Karpas-422 (cell line): ENCODE results near the gene NAP1L1. TPM values are rescaled to one million over a fixed set of nuclear protein-coding genes. Genes with fewer than 3 reads are reported as not detected.

Source experiments
- DNase-seq: peaks from one replicate; pipeline ENCODE4 v3.0.0-alpha.2; 2015
- H2AFZ ChIP-seq: fragments of 200-600 bp; sonication (generic); 2 replicates; pipeline ENCODE4 v1.6.1; 2014; ENCODE audit warnings: antibody characterized with exemption, low read length, mixed read lengths
- H3K27ac ChIP-seq: fragments of 200-600 bp; sonication (generic); 2 replicates; pipeline ENCODE4 v1.5.1; 2014; ENCODE audit warnings: mild to moderate bottlenecking, low read length, moderate library complexity
- H3K27me3 ChIP-seq: fragments of 200-600 bp; sonication (generic); 2 replicates; pipeline ENCODE4 v1.6.1; 2014; ENCODE audit warnings: low read length, mixed read lengths
- H3K36me3 ChIP-seq: fragments of 200-600 bp; sonication (generic); 2 replicates; pipeline ENCODE4 v1.6.1; 2014; ENCODE audit warnings: low read length, mixed read lengths; ENCODE audit not compliant: insufficient read depth
- H3K4me1 ChIP-seq: fragments of 200-600 bp; sonication (generic); 2 replicates; pipeline ENCODE4 v1.6.1; 2014; ENCODE audit warnings: mild to moderate bottlenecking, low read length, mixed read lengths
- H3K4me2 ChIP-seq: fragments of 200-600 bp; sonication (generic); 2 replicates; pipeline ENCODE4 v1.6.1; 2014; ENCODE audit warnings: low read length, low read depth, mild to moderate bottlenecking; ENCODE audit not compliant: poor library complexity, severe bottlenecking
- H3K4me3 ChIP-seq: fragments of 200-600 bp; sonication (generic); 2 replicates; pipeline ENCODE4 v1.5.1; 2014; ENCODE audit warnings: mild to moderate bottlenecking, antibody characterized with exemption, low read length, mixed read lengths
- H3K79me2 ChIP-seq: fragments of 200-600 bp; sonication (generic); 2 replicates; pipeline ENCODE4 v1.6.1; 2014; ENCODE audit warnings: mild to moderate bottlenecking, low read length, mixed read lengths
- H3K9ac ChIP-seq: fragments of 200-600 bp; sonication (generic); 2 replicates; pipeline ENCODE4 v1.6.0; 2014; ENCODE audit warnings: low read length
- H3K9me2 ChIP-seq: fragments of 200-600 bp; sonication (generic), shearing (Covaris generic); replicated peaks from 2 replicates; pipeline ENCODE4 v1.6.0; 2014; ENCODE audit warnings: mild to moderate bottlenecking, low read length, moderate library complexity; ENCODE audit not compliant: insufficient read depth
- H3K9me3 ChIP-seq: fragments of 300-700, 200-600 bp; sonication (generic); 2 replicates; pipeline ENCODE4 v1.6.1; 2014; ENCODE audit warnings: low read length, mixed read lengths
- H4K20me1 ChIP-seq: fragments of 200-600 bp; sonication (generic); 2 replicates; pipeline ENCODE4 v1.6.1; 2014; ENCODE audit warnings: mild to moderate bottlenecking, antibody characterized with exemption, low read length, low read depth; ENCODE audit not compliant: insufficient read depth
- total RNA-seq: library from RNA; depleted of rRNA; stranded (reverse); fragments of >200 nt; shearing (Covaris generic); gene quantifications from 2 replicates; pipeline ENCODE4 v1.2.3, GENCODE V29; 2014; ENCODE audit warnings: low replicate concordance

NAP1L1 gene
- total RNA-seq, 1 experiment from 2014 or later = 401 TPM

GRCh38 chr12:76018672-76019071, 65.8 kb downstream of the NAP1L1 start:
- Histone ChIP-seq H3K4me2 (no peak overlapping the region), H2AFZ (no peak overlapping the region)

GRCh38 chr12:76018111-76018510, 66.4 kb downstream of the NAP1L1 start:
- H3K4me2 ChIP-seq = no peak overlapping the region
- H3K9me2 ChIP-seq = no peaks in the 10 kb centered on the region
- H3K4me3 ChIP-seq = no peak overlapping the region
- no peak overlapping the region for H3K9ac ChIP-seq
- no peaks in the 10 kb centered on the region for H3K36me3 ChIP-seq
- DNase-seq = no peak
- H3K9me3 ChIP-seq = no peaks in the 10 kb centered on the region
- no peaks in the 10 kb centered on the region for H3K4me1 ChIP-seq
- H4K20me1 ChIP-seq = no peaks in the 10 kb centered on the region
- no peaks in the 10 kb centered on the region for H3K79me2 ChIP-seq
- H2AFZ ChIP-seq = no peak overlapping the region
- no peak overlapping the region for H3K27ac ChIP-seq
- no peaks in the 10 kb centered on the region for H3K27me3 ChIP-seq

More at GRCh38 chr12:76018672-76019071, 65.8 kb downstream of the NAP1L1 start:
- no peaks in the 10 kb centered on the region for H3K36me3 ChIP-seq
- no peaks in the 10 kb centered on the region for H4K20me1 ChIP-seq
- no peak for DNase-seq
- H3K27ac ChIP-seq = no peak overlapping the region
- H3K4me3 ChIP-seq = no peak overlapping the region
- no peaks in the 10 kb centered on the region for H3K9me2 ChIP-seq
- no peak overlapping the region for H3K9ac ChIP-seq
- no peaks in the 10 kb centered on the region for H3K4me1 ChIP-seq
- H3K79me2 ChIP-seq = no peaks in the 10 kb centered on the region
- H3K9me3 ChIP-seq = no peaks in the 10 kb centered on the region
- H3K27me3 ChIP-seq = no peaks in the 10 kb centered on the region

DNA sequence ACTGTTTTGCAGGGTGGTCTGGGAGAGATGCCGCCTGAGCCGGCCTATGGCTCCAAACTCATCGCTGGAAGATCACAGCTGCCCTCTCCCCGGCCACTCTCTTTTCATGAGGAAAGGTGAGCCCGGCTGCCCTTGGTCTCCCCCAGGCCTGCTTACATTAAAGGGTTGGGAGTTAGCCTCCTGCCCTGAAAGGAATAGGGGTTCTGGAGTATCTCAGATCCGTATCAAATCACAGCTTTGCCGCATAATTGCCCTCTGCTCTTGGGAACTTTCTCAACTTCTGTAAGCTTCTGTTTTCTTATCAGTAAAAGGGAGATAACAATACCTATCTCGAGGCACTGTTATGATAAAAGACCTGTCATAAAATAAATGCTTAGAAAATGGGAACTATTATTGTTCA, 70.5 kb downstream of the NAP1L1 start:
- H3K27ac ChIP-seq = no peak overlapping the region
- no peak overlapping the region for H3K4me3 ChIP-seq
- peaks cover 2% of the 10 kb centered on the region; the same call in 1 of the 2 replicates for H3K27me3 ChIP-seq
- DNase-seq = no peak
- no peak overlapping the region for H2AFZ ChIP-seq
- no peaks in the 10 kb centered on the region for H3K36me3 ChIP-seq
- no peaks in the 10 kb centered on the region for H4K20me1 ChIP-seq
- no peak overlapping the region for H3K9ac ChIP-seq
- no peaks in the 10 kb centered on the region for H3K9me3 ChIP-seq
- no peaks in the 10 kb centered on the region for H3K79me2 ChIP-seq
- H3K4me2 ChIP-seq = no peak overlapping the region
- H3K9me2 ChIP-seq = no peaks in the 10 kb centered on the region
- H3K4me1 ChIP-seq = no peaks in the 10 kb centered on the region

- Histone ChIP-seq H3K9me2 (no peaks in the 10 kb centered on the region), H3K4me1 (no peaks in the 10 kb centered on the region), H4K20me1 (no peaks in the 10 kb centered on the region), H3K4me2 (no peak overlapping the region), H3K9ac (no peak overlapping the region), H3K27ac (no peak overlapping the region), H3K79me2 (no peaks in the 10 kb centered on the region), H3K27me3 (peaks cover 2% of the 10 kb centered on the region; the same call in 1 of the 2 replicates), H2AFZ (no peak overlapping the region), H3K9me3 (no peaks in the 10 kb centered on the region), H3K4me3 (no peak overlapping the region), H3K36me3 (no peaks in the 10 kb centered on the region)
- no peak for DNase-seq
Observed at GRCh38 chr12:76013603-76014002, 70.9 kb downstream of the NAP1L1 start.

- H3K4me2 ChIP-seq = no peak overlapping the region
- no peak overlapping the region for H3K27ac ChIP-seq
- H3K4me3 ChIP-seq = no peak overlapping the region
- H3K9me3 ChIP-seq = no peaks in the 10 kb centered on the region
- no peak for DNase-seq
- H3K79me2 ChIP-seq = no peaks in the 10 kb centered on the region
- H3K9ac ChIP-seq = no peak overlapping the region
- no peaks in the 10 kb centered on the region for H3K4me1 ChIP-seq
- H2AFZ ChIP-seq = no peak overlapping the region
- H3K27me3 ChIP-seq = peaks cover 2% of the 10 kb centered on the region; the same call in 1 of the 2 replicates
- H3K9me2 ChIP-seq = no peaks in the 10 kb centered on the region
- H3K36me3 ChIP-seq = no peaks in the 10 kb centered on the region
- no peaks in the 10 kb centered on the region for H4K20me1 ChIP-seq
Observed at GRCh38 chr12:76012644-76013043, 71.8 kb downstream of the NAP1L1 start.

DNA sequence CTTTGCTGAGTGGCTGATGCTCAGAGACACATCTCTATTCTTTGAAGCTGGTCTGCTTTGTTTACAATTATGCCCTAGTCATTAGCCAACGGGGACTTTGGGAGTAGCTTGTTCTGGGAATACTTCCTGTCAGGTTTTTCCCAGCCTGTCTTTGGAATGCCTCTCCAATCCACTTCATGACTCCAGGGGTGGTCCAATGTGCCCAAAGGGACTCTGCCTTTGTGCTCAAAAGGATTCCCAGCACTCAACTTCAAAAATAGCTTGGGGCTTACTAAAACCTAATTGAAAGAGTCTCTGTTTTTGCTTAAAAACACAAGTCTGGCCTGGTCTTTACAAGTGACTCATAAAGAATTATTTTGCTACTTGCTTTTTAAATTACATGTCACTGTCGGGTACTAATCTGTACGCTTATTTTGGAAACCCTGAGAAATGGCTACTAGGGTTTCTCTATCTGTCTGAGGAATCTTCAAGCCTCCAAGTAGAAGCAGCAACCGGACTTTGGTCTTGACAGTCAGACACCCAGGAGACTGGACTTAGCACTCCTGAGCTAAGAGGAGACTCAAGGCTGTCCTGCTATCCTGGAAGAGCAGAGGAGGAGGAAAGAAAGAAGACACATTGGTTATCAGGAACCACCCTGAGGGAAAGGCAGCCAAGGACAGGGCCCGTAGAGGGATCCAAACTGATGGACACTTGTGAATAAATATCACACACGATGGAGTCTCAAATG, 73.6 kb downstream of the NAP1L1 start:
- DNase-seq = no peak
- Histone ChIP-seq H3K36me3 (no peaks in the 10 kb centered on the region), H4K20me1 (no peaks in the 10 kb centered on the region), H3K79me2 (no peaks in the 10 kb centered on the region), H3K9me2 (no peaks in the 10 kb centered on the region), H3K27me3 (peaks cover 2% of the 10 kb centered on the region; the same call in 1 of the 2 replicates), H3K27ac (no peak overlapping the region), H2AFZ (no peak overlapping the region), H3K4me2 (no peak overlapping the region), H3K4me1 (no peaks in the 10 kb centered on the region), H3K9ac (no peak overlapping the region), H3K4me3 (no peak overlapping the region), H3K9me3 (no peaks in the 10 kb centered on the region)

- H3K9ac ChIP-seq = no peak overlapping the region
- H3K27me3 ChIP-seq = peaks cover 2% of the 10 kb centered on the region; the same call in 1 of the 2 replicates
- no peaks in the 10 kb centered on the region for H3K4me1 ChIP-seq
- H4K20me1 ChIP-seq = no peaks in the 10 kb centered on the region
- no peak overlapping the region for H3K4me2 ChIP-seq
- no peaks in the 10 kb centered on the region for H3K79me2 ChIP-seq
- no peaks in the 10 kb centered on the region for H3K36me3 ChIP-seq
- no peak overlapping the region for H3K4me3 ChIP-seq
- no peak for DNase-seq
- H2AFZ ChIP-seq = no peak overlapping the region
- H3K9me2 ChIP-seq = no peaks in the 10 kb centered on the region
- H3K9me3 ChIP-seq = no peaks in the 10 kb centered on the region
- no peak overlapping the region for H3K27ac ChIP-seq
Observed at GRCh38 chr12:76008428-76008827, 76.1 kb downstream of the NAP1L1 start.

GRCh38 chr12:76007640-76008039, 76.8 kb downstream of the NAP1L1 start:
- DNase-seq = no peak

More at GRCh38 chr12:76007640-76008039, 76.8 kb downstream of the NAP1L1 start:
- H3K4me3 ChIP-seq = no peak overlapping the region
- H3K27ac ChIP-seq = no peak overlapping the region
- no peak overlapping the region for H3K4me2 ChIP-seq
- H3K9ac ChIP-seq = no peak overlapping the region
- H3K79me2 ChIP-seq = no peaks in the 10 kb centered on the region
- no peaks in the 10 kb centered on the region for H3K36me3 ChIP-seq
- H4K20me1 ChIP-seq = no peaks in the 10 kb centered on the region
- no peaks in the 10 kb centered on the region for H3K9me3 ChIP-seq
- H3K9me2 ChIP-seq = no peaks in the 10 kb centered on the region
- no peaks in the 10 kb centered on the region for H3K4me1 ChIP-seq
- peaks cover 2% of the 10 kb centered on the region; the same call in 1 of the 2 replicates for H3K27me3 ChIP-seq
- no peak overlapping the region for H2AFZ ChIP-seq
